ENCODE data around the gene LPO. TPM values are rescaled to one million over a fixed set of nuclear protein-coding genes. Genes with fewer than 3 reads are reported as not detected.

LPO gene
- total RNA-seq, 1 experiment from 2014 or later = not detected

DNA sequence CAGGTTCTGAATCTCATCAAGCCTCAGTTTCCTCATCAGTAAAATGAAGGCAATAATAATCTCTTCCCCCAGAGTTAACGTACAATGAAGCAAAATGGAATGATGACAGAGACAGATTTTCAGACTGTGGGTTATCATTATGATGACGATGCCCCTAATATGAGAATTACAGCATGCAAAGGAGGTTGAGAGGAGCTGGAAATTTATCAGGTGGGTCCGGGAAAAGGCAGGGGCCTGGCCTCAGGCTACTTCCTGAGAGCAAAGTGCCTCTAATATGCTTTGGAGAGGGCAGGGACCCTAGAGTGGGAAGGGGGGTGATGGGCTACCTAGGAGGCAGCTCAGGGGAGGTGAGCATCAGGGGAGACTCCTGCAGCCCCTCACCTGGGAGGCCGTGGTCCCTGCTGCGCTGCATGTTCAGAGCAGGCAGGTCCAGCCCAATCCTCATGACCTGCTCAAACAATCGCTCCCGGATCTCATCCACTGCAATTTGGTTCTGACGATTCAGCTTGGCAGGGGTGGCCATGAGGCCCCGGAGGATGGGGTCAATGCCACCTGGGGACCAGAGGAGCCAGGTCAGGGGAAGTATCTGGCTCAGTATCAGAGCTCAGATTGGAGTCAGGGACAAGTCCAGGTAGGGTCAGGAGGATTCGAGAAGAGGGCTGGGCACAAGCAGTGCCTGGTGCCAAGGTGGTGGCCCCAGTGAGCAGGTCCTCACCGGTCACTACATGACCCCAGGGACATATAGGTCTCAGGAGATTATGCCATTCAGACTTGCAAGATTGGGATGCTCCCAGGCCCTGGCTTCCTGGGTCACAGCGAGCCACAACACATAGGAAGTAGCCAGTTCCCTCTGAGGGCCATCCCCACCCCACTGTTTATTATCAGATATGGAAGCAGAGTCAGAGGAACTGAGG, 34.2 kb downstream of the LPO start:
- Mint-ChIP-seq H3K36me3 (ENCODE audit: insufficient read depth, unreplicated experiment) (no peaks in the 10 kb centered on the region), H3K27ac (ENCODE audit: unreplicated experiment) (no peak overlapping the region), H3K27me3 (ENCODE audit: unreplicated experiment) (peaks cover 80% of the 10 kb centered on the region), H3K4me3 (ENCODE audit: low read depth, unreplicated experiment) (no peak overlapping the region), H3K9me3 (ENCODE audit: low read depth, unreplicated experiment) (no peaks in the 10 kb centered on the region), H3K4me1 (ENCODE audit: low read depth, unreplicated experiment) (no peaks in the 10 kb centered on the region)
- CTCF ChIA-PET = no interaction called here
- intact Hi-C loops (cut with micrococcal nuclease; ENCODE audit: unreplicated experiment) = no loop called here
- no TSS peak for BruUV-seq (replicated peaks)
- no peak for DNase-seq
- TF ChIP-seq, protein P1, sequence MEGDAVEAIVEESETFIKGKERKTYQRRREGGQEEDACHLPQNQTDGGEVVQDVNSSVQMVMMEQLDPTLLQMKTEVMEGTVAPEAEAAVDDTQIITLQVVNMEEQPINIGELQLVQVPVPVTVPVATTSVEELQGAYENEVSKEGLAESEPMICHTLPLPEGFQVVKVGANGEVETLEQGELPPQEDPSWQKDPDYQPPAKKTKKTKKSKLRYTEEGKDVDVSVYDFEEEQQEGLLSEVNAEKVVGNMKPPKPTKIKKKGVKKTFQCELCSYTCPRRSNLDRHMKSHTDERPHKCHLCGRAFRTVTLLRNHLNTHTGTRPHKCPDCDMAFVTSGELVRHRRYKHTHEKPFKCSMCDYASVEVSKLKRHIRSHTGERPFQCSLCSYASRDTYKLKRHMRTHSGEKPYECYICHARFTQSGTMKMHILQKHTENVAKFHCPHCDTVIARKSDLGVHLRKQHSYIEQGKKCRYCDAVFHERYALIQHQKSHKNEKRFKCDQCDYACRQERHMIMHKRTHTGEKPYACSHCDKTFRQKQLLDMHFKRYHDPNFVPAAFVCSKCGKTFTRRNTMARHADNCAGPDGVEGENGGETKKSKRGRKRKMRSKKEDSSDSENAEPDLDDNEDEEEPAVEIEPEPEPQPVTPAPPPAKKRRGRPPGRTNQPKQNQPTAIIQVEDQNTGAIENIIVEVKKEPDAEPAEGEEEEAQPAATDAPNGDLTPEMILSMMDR (IDR thresholded peaks at IDR 0.05; ENCODE audit: unreplicated experiment) = no peak

DNA sequence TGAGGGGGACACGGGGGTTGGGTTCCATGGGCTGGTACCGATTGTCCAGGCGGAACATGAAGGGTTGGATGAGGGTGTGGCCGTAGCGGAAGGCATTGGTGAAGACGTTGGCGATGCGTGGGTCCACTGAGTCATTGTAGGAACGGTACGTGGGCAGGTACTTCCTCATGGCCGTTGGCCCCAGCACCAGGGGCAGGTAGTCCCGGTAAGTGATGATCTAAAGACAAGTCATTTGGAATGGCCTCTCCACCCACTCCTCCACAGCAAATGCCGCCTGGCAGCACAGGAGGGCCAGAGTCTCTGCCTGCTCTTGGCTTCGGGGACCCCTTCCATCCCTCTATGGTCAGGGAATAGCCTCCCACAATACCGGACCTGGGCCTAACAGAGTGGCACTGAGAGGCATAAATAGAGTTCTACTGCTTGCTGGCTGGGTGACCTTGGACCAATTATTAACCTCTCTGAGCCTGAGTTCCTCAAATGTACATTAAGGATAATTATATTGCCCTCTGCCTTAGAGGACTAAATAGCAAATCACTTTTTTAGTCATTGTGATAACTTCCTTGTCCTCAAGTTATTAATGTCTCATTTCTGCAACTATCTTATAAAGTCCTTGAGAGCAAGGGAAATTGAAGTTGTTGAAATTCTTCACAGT, 35.2 kb downstream of the LPO start:
- H3K4me3 Mint-ChIP-seq (ENCODE audit: low read depth, unreplicated experiment) = no peak overlapping the region
- H3K9me3 Mint-ChIP-seq (ENCODE audit: low read depth, unreplicated experiment) = no peaks in the 10 kb centered on the region
- BruUV-seq (replicated peaks) = no TSS peak
- H3K27ac Mint-ChIP-seq (ENCODE audit: unreplicated experiment) = no peak overlapping the region
- H3K27me3 Mint-ChIP-seq (ENCODE audit: unreplicated experiment) = peaks cover 80% of the 10 kb centered on the region
- no peak for DNase-seq
- no peaks in the 10 kb centered on the region for H3K4me1 Mint-ChIP-seq (ENCODE audit: low read depth, unreplicated experiment)
- intact Hi-C loops (cut with micrococcal nuclease; ENCODE audit: unreplicated experiment) = no loop called here
- no peaks in the 10 kb centered on the region for H3K36me3 Mint-ChIP-seq (ENCODE audit: insufficient read depth, unreplicated experiment)
- TF ChIP-seq, protein P1 (IDR thresholded peaks at IDR 0.05; ENCODE audit: unreplicated experiment) = no peak
- CTCF ChIA-PET = no interaction called here

DNA sequence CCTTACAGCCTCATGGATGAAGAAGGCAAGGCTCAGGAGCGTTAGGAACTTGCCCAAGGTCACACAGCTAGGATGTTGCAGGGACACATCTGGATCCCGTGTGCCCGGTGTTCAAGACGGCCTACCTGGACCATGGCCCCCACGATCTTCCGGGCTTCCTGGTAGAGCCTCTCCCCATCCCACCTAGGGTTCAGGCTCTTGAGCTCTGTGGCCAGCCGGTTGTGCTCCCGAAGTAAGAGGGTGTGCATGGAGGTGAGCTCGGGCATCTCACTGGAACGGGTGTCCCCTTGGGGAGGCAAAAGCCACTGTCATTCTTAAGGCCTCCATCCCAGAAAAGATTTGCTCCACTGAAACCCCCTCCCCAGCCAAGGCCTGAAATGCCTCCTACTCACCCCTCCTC, 37.0 kb downstream of the LPO start:
- no TSS peak for BruUV-seq (replicated peaks)
- peaks cover 4% of the 10 kb centered on the region for H3K36me3 Mint-ChIP-seq (ENCODE audit: insufficient read depth, unreplicated experiment)
- no peak for DNase-seq
- no peaks in the 10 kb centered on the region for H3K4me1 Mint-ChIP-seq (ENCODE audit: low read depth, unreplicated experiment)
- CTCF ChIA-PET = no interaction called here
- H3K4me3 Mint-ChIP-seq (ENCODE audit: low read depth, unreplicated experiment) = no peak overlapping the region
- H3K9me3 Mint-ChIP-seq (ENCODE audit: low read depth, unreplicated experiment) = no peaks in the 10 kb centered on the region
- H3K27ac Mint-ChIP-seq (ENCODE audit: unreplicated experiment) = no peak overlapping the region
- TF ChIP-seq, protein P1 (IDR thresholded peaks at IDR 0.05; ENCODE audit: unreplicated experiment) = no peak
- H3K27me3 Mint-ChIP-seq (ENCODE audit: unreplicated experiment) = peaks cover 80% of the 10 kb centered on the region
- intact Hi-C loops (cut with micrococcal nuclease; ENCODE audit: unreplicated experiment) = no loop called here

DNA sequence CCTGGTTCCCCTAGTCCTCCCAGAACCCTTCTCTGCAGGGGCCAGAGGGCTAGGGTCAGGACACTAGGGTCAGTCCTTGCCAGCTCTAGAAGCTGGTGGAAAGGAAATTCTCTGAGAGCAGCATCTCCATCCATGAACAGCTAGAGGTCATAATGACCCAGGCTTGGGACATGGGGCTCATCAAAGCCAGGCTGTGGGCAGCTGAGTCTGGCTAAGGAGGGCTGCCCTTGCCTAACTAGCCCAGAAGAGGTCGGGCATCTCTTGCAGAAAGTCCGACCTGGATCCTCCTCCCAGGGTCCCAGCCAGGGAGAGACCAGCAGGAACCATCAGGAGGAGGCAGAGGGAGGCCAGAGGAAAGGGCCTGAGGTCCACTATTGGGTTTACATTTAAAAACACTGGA, 38.0 kb downstream of the LPO start:
- Mint-ChIP-seq H3K27ac (ENCODE audit: unreplicated experiment) (no peak overlapping the region), H3K4me3 (ENCODE audit: low read depth, unreplicated experiment) (no peak overlapping the region), H3K9me3 (ENCODE audit: low read depth, unreplicated experiment) (no peaks in the 10 kb centered on the region), H3K4me1 (ENCODE audit: low read depth, unreplicated experiment) (no peaks in the 10 kb centered on the region), H3K27me3 (ENCODE audit: unreplicated experiment) (peaks cover 90% of the 10 kb centered on the region), H3K36me3 (ENCODE audit: insufficient read depth, unreplicated experiment) (peaks cover 4% of the 10 kb centered on the region)
- CTCF ChIA-PET = no interaction called here
- no TSS peak for BruUV-seq (replicated peaks)
- intact Hi-C loops (cut with micrococcal nuclease; ENCODE audit: unreplicated experiment) = no loop called here
- TF ChIP-seq, protein P1 (IDR thresholded peaks at IDR 0.05; ENCODE audit: unreplicated experiment) = no peak
- DNase-seq = no peak
